ENCODE data around the gene TUBB2B.
"Not testable (repeated sequence)": the region's sequence is repeated elsewhere in the genome, so short reads cannot be mapped to it uniquely, and the experiment has no call there.

TUBB2B gene

DNA sequence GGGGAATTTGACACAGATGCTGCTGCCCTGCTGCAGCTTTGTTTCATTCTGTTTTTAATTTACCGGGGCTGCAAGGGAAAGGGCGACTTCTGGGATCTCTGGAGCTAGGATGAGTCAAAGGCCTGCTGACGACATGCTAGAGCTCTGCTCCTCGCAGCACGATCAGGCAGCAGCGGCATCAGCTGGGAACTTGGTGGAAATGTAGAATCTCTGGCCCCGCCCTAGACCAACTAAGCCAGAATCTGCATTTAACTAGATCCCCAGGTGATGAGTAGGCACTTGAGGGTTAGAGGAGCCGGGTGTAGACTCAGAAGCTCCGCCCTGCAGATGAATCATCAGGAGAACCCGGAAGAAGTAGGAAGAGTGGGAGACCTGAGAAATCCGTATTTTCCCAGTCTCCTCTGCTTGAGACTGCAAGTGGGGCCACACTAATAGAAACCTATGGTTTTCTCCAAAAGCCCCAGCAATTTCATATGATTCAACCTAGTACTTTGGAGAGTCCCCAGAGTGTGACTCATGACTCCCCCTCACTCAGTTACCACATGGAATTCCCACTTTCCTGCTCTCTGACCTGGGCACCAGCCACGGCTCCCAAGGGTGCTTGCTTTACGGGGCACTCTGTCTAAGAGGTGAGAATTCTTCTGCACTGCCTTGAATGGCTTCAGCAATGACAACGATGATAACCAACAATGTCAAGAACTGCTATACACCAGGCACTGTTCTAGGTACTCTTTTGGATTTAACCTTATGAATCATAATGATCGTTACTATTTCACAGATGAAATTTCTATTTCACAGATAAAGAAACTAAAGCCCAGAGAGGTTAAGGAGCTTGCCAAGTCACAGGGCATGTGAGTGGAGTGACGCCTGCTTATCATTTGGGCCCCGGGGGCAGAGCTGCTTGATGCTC is 18.1 kb downstream of the TUBB2B start:
- peak; percentile 98 for DNase-seq (ENCODE audit: low read depth)

DNA sequence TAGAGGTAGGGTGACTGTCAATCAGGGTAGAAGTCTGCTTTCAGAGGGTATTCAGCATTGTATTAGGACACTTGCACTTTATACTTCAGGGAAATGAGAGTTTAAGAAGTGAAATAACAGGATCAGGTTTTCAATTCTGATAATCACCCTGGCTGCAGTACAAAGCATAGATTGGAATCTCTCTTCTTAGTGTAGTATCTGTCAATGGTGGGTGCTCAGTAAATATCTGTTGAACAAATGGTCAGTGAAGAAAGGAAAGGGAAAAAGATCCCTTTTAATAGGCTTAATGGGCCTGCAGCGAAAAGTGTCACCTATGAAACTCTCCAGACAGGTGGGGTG is 18.7 kb downstream of the TUBB2B start:
- no peak for DNase-seq (ENCODE audit: low read depth)

DNA sequence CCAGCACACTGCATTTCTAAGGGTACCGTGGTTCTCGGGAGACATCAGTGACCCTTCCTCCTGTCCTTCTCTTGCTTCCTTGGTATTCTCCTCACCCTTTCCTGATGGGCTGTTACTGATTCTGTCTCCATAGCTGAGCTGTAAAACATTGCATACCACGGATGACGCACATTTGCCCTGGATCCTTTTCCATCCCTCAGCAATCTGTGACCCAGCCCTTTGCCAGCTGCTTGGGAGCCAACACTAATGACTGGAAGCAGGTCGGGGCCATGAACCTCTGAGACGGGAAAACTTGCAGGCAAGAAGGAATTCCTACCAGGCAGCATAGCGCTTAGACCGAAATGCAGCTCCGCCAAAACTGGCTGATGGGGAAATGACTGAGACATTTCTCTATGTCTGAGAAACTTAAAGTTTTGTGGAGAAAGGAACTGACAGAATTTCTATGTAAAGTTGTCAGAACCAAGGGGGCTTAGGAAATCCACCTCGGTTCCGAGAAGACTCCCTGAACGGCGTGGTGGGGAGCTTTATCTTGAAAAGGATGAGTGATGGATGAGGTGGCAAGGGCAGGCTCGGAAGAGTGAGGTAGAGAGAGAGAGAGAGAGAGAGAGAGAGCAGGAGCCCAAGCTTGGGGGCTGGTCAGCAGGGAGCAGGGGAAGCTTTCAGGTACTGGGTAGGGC is 19.2 kb downstream of the TUBB2B start:
- peak; percentile 90 for DNase-seq (ENCODE audit: low read depth)

GRCh38 chr6:3206339-3207015 is 21.0 kb downstream of the TUBB2B start:
- no peak for DNase-seq (ENCODE audit: low read depth)

- DNase-seq (ENCODE audit: low read depth), result peak; percentile 94
These were observed 21.5 kb downstream of the TUBB2B start for GRCh38 chr6:3205913-3206312.

DNA sequence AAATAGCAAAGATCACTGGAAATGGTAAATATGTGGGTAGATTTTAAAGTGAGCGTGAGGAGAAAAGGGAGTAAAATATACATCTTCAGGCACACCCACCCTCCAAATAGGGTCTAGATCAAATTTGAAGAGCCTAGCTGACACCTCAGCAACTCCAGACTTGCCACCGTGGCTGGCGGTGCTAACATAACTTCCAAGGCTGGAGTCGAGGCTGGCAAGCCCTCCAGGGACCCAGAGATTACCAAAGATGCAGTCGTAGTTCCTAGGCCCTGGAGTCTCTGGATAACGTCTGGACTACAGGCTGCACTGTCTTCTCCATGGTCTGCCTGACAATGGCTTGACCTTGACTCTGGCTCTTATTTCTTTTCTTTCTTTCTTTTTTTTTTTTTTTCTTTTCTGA is 22.5 kb downstream of the TUBB2B start:
- DNase-seq (ENCODE audit: low read depth), result no peak

DNA sequence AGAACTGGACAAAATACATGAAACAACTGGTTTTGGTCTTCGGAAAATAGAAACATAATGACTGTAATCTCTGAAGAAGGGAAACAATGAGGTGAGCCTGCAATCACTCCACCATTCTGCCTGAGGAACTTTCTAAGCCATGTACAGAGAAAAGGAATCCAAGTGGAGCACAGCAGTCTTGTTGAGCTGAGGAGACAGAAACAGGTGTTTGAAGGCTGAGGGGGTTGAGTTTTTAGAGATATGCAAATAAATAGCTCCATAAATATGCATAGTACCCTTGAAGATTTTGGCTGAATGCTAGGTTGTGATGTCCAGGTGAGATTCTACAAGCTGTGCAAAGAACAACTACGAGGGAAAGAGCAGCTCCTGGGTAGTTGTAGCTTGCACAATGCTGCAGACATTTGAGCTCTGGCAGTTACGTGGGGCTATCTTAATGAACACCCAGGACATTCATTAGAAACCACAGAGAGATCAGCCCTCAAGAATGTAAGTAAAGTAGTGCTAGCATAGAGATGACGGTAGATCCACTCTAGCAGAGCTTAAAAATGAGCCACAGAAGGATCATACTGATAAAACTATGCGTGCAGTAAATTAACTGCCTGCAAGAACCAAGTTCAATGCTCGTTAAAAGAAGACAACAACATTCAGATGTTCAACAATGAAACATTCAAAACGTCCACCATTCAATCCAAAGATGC is 24.3 kb downstream of the TUBB2B start:
- DNase-seq (ENCODE audit: low read depth), result peak; percentile 98

DNA sequence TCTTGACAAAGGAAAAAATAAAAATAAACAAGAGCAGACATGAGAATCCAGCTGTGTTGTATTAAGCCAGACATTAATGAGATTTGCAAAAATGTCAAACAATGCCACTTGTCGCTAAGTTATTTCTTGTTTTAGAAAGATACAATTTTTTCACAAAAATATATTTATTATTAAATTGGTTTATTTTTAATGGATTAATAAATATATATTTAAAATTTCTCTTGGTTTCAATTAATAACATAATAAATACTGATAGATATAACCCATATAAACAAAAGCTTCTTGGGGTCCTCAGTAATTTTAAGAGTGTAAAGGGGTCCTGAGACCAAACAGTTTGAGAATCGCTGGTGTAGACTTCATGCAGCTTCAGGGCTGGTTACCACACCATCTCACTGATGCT is 26.1 kb downstream of the TUBB2B start:
- DNase-seq (ENCODE audit: low read depth), result no peak

DNA sequence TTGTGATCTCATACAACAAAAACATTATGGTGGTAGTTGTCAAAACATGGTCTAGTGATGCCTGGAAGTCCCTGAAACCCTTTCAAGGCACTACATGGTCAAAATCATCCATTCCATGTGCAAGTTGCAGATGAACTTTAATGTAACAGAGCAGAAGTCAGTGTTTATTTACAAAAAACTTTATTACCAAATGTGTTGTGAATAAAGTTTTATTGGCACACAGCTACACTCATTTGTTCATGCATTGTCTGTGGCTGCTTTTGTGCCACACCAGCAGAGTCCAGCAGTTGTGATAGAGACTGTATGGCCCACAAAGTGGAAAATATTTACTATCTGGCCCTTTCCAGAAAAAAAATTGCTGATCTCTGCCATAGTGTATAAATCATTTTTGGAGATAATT is 26.8 kb downstream of the TUBB2B start:
- DNase-seq (ENCODE audit: low read depth), result no peak

GRCh38 chr6:3199382-3199781 is 28.1 kb downstream of the TUBB2B start:
- DNase-seq (ENCODE audit: low read depth), result no peak

GRCh38 chr6:3197734-3198133 is 29.7 kb downstream of the TUBB2B start:
- DNase-seq (ENCODE audit: low read depth), result not testable (repeated sequence)

GRCh38 chr6:3196770-3197169 is 30.7 kb downstream of the TUBB2B start:
- DNase-seq (ENCODE audit: low read depth), result no peak

- no peak for DNase-seq (ENCODE audit: low read depth)
These were observed 31.6 kb downstream of the TUBB2B start for GRCh38 chr6:3195695-3196497.

DNA sequence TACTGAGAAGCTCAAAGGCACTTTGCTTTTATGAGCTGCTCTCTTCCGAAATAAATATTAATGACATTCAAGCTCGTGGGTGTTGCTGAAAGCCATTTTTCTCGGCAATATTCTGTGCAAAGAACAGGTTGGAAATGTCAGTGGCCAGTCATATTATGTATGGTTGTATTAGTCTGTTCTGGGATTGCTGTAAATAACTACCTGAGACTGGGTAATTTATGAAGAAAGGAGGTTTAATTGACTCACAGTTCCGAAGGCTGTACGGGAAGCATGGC is 32.1 kb downstream of the TUBB2B start:
- DNase-seq (ENCODE audit: low read depth), result no peak

DNA sequence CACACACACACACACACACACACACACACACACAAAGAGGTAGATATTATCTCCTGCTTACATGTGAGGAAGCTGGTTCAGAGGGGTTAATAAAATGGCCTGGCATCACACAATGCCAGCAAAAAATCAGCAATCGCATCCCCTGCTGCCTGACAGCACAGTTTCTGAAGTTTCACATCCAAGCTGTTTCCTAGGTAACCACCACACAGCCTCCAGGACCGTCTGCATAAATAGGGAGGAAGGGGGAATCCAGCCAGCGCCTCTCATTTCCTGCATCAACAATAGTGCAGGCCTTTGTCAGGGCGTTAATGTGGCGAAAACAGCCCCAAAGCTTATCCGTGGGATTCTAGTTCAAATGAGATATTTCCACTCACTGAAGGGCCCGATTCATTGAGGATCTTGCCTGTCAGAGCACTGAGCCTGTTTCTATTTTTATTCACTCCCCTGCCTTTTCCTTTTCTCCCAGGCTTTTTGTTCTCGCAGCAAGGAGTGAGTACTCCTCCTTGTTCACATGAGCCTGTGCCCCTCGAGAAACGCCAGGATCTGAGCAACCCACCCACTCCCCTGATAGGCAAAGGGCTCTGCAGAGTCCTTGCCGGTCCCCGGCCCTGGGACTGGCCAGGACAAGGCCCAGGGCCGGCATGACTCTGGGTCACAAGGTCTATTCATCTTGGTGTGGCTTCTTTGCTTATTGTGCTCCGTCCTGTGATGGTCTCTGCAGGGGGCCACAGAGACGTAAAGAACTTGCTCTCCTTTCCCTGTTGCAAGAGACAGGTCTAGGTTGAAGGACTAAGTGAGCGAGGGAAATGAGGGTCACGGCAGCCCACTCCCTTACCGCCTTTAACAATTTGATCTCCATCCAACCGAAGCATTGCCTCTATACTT is 32.7 kb downstream of the TUBB2B start:
- peak; percentile 21 for DNase-seq (ENCODE audit: low read depth)

- DNase-seq (ENCODE audit: low read depth), result no peak
These were observed 34.2 kb downstream of the TUBB2B start for GRCh38 chr6:3193102-3193849.

- no peak for DNase-seq (ENCODE audit: low read depth)
These were observed 36.7 kb downstream of the TUBB2B start for GRCh38 chr6:3190779-3191178.

DNA sequence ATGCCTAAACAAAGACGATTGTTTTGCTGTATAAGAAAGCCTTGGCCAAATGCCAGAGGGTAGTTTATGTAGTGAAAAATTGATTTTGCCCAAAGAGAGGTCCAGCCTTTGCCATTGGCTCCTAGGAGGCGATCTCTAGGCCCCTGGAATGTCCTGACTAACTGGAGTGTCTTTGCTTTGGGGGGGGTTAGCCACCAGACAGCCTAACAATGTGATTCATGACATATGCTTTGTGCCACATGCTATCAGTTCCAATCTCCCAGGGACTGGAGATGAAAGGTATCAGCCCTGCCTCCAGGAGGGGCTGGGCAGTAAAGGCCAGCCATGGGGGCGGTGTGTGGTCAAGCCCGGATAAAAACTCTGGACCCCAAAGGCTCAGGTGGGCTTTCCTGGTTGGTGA is 37.4 kb downstream of the TUBB2B start:
- DNase-seq (ENCODE audit: low read depth), result no peak

DNA sequence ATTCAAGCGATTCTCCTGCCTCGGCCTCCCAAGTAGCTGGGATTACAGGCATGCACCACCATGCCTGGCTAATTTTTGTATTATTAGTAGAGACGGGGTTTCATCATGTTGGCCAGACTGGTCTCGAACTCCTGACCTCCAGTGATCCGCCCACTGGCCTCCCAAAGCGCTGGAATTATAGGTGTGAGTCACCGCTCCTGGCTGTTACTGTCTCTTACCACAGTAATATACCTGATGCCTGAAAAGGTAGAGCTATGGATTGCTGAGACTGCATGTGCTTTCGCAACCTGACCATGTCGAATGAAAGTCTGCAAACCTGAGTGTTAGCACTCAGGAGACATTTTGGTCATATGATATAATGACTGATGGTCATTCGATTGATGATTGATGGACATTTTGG is 38.3 kb downstream of the TUBB2B start:
- DNase-seq (ENCODE audit: low read depth), result peak; percentile 32

DNA sequence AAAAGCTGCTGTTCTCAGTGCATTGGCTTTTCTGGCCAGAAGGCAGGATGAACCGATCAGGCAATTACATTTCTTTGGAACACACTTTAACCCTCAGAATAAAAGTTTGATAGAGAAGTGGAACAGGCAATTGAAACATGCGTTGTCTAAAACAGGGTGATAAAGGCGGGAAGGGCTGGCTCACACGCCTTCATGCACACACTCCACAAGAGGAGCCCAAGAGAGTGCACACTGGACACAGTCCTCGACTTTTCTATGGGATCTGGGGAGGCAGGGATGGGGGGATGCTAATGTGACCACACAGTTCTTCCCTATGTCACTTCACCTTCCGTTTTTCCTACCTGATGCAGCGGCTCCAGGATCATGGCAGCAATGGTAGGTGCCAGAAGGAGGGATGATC is 39.2 kb downstream of the TUBB2B start:
- no peak for DNase-seq (ENCODE audit: low read depth)

Measured in amniotic epithelial cell (primary cell).